Right lobe of liver (tissue), 4 donors: ENCODE measurements around the gene AGPAT2.

ENCODE experiments used
- POLR2A ChIP-seq: fragments of 450-650 bp; IDR thresholded peaks from one replicate; pipeline ENCODE4 v1.6.1; 2017; ENCODE audit warnings: antibody characterized with exemption, mild to moderate bottlenecking
- TF ChIP-seq, protein P1 (sequence below), 4 donors: fragments of 200-600 bp in 3 of 4; fragments of 450-650 bp in 1 of 4; IDR thresholded peaks; one replicate each; pipeline versions ENCODE4 v1.5.1 to v1.8.0; 2016 to 2022; ENCODE audit warnings: antibody characterized with exemption in 4 of 4, mild to moderate bottlenecking in 2 of 4
- donor health status: DM: no; HTN: no; CAD: no.
- donor health status: DM: no; HTN: no; CAD: no.
- donor health status: DM: no; HTN: yes; CAD: no.

DNA sequence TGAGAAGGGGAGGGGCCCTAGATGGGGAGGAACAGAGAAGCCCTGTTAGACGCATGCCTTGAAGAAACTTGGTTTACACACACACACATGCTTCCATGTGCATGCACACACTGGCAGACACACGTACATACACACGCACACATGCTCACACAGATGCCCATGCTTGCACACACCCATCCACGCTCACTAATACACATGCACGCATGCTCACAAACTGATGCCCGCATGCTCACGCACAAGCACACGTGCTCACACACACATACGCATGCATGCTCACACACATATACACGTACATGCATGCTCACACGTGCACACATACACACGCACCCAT lies 56.6 kb downstream of the AGPAT2 start:
- TF ChIP-seq, protein P1, sequence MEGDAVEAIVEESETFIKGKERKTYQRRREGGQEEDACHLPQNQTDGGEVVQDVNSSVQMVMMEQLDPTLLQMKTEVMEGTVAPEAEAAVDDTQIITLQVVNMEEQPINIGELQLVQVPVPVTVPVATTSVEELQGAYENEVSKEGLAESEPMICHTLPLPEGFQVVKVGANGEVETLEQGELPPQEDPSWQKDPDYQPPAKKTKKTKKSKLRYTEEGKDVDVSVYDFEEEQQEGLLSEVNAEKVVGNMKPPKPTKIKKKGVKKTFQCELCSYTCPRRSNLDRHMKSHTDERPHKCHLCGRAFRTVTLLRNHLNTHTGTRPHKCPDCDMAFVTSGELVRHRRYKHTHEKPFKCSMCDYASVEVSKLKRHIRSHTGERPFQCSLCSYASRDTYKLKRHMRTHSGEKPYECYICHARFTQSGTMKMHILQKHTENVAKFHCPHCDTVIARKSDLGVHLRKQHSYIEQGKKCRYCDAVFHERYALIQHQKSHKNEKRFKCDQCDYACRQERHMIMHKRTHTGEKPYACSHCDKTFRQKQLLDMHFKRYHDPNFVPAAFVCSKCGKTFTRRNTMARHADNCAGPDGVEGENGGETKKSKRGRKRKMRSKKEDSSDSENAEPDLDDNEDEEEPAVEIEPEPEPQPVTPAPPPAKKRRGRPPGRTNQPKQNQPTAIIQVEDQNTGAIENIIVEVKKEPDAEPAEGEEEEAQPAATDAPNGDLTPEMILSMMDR (IDR thresholded peaks at IDR 0.05) = no peak
- TF ChIP-seq POLR2A = no peak
